ENCODE measurements around the gene POLRMT.

The POLRMT gene

DNA sequence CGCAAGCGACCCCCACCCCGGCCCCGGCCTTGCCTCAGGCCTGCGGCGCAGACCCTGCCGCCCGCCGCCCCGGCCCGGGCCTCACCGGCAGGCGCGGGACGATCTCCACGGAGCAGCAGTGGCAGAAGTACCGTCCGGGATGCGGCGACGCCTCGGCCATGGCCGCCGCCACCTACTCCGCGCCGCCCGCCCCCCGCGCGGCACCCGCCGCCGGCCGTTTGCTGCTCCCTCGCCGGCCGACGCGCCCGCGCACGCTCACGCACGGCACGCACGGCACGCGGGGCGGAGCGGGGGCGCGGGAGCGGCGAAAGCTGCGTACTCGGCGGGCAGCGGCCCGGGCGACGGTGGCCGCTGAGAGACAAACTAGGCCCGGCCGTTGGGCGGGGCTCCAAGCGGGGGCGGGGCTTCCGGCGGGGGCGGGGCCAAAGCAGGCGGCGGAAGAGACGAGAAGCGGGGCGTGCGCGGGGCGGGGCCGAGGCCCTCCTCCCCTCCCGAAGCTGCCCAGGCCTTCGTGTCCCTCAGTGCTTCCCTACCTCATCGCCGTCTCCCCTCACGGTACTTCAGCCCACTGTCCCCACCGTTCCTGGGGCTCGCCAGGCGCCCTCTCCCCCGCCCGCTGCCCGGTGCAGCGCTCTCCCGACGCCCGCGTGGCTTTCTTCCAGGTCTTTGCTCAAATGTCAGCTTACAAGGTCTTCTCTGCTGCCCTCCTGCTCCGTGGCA, 29.8 kb upstream of the POLRMT start, which contains the start of gene RNF126:
Gene RNF126, minus strand, starts transcription at position 253 of the 720 bp plus-strand sequence. Its CDS starts 93 bp downstream, at position 160.
- DNase-seq = peak; percentile 72

DNA sequence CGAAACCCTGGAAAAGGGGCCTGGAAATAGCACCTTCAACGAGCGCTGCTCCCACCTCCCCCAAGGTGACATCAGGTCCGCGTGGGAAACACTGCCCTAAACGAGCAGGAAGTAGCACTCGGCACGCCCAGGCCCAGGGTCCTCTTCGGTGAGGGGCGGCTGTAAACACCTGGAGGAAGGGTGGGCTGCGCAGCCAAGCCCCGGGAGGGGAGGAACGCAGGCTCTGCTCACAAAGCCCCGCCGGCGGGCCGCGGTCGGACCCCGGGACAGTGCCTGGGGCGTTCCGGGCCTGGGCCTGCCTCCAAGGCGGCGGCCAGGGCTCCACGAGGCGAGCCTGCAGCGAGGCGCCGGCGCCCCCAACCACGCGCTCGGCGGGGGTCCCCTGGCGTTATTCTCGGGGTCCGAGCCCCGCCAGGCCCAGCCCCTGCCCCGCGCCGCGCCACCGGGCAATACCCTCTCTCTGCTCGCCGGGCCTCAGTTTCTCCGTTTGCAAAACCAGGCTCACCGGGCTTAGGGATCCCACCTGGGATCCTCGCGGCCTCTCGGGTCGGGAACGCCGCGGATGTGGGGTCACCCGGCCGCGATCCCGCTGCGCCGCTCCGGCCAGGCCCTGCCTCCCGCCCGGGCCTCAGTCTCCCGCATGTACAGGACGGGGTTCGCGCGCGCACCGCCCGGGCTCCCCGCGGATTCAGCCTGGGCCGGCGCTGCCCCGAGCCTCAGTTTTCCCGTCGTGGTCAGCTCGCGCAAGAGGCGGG, 29.0 kb upstream of the POLRMT start:
- DNase-seq = no peak

DNA sequence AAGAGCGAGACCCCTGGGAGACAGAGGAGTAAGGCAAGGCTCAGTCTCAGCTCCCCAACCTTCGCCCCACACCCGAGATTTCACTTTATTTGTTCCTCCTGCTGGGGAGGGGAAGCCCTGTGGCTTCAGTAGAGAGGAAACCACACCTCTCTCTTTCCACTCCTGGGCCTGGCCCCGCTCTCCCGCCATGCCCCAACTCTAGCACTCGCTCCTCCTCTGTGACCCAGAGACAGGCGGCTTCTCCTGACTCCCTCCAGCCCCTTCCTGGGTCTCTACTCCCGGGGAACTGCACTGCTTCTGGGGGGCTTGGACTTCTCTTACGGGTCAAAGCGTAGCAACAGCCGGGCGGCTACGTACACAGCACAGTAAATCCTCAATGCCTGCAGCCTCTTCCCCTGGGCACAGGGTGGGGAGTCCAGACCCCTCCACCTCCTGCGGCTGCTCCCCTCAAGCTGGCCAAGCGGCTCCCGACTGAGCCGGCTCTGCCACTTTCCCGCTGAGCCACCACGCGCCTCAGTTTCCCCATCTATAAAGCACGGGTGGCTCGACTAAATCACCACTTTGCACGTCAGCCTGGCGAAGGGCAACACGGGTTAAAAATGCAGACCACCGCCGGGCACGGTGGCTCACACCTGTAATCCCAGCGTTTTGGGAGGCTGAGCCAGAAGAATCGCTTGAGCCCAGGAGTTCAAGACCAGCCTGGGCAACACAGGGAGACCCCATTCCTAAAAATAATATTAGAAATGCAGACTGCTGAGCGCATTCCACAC, 28.3 kb upstream of the POLRMT start:
- peak; percentile 44 for DNase-seq

DNA sequence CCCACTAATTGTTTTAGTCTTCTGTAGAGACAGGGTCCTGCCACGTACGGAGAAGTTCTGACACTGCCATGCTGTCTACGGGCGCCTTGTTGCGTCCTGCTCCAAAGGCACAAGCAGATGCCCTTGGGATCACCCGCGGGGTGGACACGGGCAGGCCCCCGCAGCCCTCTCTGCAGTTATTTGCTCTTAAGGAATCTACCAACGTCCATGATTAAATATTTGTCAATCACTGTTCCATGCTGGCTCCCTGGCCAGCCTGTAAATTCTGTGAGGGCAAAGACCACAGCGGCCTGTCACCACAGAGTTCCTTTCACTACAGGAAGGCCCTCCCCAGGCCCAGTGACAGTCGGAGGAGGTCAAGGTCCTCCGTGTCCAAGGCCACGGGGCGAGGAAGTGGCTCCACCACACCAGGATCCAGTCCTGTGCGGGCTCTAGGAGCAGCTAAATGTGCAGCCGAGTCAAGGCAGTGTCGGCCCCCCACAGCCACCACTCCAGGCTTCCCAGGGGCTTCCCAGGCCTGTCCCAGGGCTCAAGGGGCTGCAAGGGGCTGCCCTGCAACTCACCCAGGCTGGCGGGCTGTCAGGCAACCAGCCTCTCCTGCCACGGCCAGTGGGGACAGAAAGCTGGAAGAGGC, 27.6 kb upstream of the POLRMT start:
- no peak for DNase-seq

DNA sequence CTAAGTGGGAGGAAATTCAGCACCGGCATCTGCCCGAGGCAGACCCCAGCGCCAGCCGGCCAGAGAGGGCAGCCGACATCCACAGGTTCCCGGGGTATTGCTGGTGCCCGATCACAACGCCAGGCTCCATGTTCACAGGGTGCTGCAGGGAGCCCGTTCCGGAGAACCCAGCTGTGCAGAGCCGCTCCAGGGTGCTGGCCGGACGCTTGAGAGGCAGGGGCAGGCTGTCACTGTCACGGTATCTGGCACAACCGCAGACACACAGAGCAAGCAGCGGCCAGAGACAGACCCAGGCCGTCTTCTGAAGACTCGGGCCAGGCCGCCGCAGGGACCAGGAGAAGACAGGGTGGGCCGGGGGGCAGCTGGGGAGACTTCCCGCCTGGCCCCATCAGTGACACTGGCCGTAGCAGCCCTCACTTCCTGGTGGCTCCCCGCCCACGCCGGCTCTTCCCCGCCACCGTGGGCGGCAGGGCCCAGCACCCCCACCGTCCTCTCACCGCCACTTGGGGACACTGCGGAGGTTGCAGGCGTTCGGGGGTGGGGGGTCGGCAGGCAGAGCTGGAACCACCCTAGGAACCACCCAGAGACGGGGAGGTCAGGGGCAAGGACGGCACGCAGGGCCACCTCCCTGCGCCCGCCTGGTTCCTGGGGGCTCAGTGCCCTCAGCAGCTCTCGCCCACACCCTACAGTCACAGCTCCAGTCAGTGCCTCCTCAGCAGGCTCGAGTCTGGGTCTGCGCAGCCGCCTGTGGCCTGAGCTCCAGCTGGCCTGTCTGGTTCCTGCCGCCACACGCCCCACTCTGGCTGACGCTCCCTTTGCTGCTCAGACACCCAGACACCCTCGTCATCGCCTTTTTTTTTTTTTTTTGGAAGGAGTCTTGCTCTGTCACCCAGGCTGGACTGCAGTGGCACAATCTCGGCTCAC, 25.8 kb upstream of the POLRMT start:
- no peak for DNase-seq

DNA sequence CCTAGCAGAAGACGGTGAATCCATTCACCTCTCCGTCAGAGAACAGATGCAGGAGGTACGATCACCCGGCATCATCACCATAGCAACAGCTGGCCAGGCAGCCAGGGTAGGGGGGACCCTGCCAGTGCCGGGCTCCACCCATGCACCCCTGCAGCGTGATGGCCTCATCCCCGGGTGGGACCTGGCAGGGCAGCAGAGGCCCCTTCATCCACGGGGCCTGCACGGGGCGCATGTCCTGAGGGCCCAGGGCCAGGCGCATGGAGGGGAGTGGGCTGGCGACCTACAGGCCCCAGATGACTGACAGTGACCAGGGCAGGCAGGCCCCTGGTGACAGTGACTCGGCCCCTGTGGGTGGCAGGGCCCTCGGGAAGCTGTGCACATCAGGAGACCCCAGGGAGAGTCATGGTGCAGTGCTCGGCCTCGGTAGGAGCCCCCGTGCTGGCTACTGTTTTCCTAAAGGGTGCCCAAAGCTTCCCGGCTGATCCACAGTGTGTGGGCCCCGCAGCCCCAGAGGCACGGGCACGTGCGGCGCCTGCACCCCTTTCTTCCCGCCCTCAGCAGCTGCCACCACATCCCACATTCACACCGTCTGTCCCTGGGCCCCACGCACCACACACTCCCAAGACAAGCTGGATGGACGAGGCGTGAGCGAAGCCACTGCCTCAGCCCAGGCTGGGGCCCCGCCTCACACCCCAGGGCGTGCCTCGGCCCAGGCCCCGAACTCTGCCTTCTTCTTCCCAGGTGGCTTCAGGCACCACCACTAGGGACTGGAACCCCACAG, 24.9 kb upstream of the POLRMT start:
- no peak for DNase-seq

DNA sequence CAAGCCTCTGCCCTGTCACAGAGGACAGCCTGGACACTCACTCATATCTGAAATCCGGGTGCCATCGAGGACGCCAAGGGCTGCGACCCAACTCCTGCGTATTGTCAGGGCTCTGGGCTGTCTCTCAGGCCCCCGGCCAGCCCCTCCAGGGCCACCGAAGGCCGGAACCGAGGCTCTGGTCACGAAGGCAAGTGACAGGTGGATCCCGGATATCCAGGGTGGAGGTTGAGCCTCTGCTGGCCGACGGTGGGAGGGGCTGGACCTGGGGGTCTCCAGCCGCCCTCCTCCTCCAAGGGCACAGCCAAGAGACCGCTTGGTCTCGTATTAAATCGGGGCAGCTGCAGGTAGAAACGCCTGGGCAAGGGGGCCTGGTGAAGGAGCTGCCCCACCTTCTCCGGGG, 24.3 kb upstream of the POLRMT start:
- DNase-seq = no peak

DNA sequence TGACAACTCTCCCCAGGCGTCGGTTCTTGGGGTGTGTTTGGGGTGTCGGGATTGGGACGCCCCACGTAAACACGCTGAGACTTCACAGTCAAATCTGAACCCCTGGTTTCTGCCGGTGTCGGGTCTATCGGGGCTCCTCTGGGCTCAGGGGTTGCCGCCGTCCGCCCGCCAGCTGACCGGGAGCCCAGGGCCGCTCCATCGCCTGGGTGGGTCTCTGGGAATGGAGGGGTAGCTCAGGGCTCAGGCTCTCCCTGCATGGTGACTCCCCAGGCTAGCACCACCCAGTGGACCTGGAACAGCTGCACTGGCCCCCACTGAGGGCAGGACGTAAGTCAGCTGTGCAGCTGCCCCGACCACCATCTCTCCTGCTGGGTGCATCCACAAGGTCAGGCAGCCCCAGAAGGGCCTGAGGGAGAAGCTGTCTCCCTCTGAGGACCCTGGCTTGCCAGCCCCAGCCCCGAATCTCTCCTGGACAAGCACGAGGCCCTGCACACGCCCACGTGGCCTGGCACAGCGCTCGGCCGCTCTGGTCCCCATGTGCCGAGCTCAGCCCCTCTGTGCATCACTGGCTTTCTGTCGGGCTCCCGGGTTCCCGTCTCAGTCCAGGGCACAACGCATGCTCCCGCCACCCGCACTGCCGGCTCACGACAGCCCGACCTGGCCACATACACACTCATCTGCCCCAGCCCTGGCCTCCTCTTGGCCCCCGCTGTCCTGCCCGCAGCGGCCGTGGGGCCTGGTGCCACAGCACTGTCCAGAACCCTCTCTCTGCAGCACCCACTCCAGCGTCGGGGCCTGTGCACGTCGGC, 23.6 kb upstream of the POLRMT start:
- DNase-seq = no peak

DNA sequence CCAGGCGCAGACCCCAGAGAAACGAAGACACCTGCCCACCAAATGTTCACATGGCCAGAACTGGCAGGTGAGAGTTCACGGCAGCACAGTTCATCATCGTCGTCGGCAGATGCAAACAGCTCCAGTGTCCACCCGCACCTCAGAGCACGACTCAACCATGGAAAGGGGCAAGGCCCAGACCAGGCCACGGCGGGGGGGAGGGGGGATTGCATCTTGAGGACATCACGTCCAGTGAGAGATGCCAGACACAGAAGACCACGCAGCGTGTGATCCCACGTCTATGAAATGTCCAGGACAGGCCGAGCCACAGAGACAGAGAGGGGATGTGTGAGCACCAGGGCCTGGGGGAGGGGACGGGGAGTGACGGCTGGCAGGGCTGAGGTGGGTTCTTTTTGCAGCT, 22.4 kb upstream of the POLRMT start:
- no peak for DNase-seq

DNA sequence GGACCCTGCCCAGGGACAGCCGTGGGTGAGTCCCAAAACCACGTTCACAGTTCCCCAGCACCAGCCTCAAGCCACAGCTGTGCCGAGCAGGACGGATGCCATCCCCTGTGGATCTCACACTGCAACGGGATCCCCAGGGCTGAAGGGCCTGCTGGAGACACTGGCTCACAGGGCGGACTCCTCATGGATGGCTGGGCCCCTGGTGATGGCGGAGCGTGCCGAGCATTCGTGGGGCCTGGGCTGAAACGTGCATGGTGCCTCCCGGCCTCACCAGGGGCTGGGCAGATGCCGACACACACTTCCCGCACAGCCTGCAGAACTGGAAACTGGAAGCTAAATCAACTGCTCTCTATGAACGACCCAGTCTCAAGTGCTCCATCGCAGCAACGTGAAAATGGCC, 20.1 kb upstream of the POLRMT start:
- no peak for DNase-seq

DNA sequence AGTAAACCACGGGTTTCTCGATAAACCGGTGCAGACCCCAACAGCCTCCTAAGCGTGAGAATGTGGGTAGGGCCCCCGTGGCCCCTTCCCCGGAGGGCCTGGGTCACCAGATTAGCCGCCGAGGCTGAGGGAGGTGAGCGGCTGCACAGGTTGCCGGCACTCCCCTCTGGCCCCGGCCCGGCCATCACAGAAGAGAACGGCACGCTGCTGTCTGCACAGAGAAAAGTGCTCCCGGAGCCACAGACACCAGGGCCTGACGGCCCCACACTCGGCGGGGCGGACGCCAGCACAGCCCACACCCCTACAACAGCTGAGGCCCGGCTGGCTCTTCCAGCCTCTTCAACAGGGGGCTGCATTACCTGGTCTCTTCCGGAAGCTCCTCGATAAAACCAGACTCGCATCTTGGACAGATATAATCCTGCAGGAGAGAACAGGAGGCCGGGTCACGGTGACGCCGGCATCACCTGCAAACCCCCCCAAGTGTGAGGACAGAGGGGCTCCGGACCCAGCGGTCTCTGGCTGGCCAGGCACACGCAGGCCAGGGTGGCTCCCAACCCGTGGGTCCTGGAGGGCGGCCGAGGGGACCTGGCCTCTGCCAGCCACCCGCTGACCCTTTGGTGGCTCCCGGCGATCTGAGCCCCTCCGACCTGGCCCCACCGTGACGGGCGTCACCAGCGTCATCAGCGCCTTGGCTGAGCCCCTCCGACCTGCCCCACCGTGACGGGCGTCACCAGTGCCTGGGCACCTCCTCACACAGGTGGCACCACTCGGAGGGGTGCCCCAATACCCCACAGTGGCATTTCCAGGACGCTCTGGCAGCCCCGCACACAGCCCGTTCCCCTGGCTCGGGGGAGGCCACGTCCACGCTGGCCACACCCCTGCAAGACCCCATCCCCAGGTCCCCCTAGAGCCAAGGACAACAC, 19.4 kb upstream of the POLRMT start:
- no peak for DNase-seq

DNA sequence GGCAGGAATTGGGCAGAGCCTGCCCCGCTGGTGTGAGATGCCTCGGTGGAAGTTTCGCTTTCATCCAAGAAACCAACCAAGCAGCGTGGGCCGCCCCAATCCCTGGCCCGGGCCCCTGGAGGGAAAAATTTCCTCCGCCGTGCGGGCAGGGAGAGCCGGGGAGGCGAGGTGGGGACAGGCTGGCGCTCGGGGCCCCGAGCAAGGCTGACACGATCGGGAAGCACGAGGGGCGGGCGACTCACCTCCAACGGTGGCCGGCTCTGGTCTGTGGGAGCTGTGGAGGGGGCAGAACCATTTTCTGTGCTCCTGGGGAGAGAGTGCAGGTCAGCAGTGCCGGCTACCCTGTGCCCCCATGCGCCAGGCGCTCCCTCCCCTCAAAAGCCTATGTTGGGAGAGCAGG, 18.7 kb upstream of the POLRMT start:
- DNase-seq = no peak

DNA sequence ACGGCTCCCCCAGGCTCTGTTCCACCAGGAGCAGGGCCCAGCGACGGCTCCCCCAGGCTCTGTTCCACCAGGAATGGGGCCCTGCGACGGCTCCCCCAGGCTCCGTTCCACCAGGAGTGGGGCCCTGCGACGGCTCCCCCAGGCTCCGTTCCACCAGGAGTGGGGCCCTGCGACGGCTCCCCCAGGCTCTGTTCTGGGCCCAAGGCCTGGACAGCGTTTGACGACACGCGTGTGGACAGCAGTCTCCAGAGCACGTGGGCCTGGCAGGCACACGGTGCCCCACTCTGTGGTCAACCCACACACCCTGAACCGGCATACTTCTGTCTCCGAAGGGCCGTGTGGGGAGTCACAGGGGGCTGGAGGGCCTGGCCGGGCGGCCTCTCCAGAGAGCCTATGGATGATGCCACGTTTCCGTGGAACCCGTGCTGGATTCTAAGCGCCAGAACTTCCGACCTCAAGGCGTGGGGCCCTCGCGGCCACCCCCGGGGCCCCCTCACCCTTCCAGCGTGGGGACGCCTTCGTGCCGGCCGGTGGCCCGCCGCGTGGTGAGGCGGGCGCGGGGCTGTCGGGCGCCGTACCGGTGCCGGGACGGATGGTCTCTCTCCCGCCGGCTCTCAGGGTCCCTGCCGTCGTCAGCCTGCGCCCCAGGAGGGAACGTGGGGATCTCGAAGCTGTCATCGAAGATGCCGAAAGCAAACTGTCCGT, 17.9 kb upstream of the POLRMT start:
- DNase-seq = no peak

DNA sequence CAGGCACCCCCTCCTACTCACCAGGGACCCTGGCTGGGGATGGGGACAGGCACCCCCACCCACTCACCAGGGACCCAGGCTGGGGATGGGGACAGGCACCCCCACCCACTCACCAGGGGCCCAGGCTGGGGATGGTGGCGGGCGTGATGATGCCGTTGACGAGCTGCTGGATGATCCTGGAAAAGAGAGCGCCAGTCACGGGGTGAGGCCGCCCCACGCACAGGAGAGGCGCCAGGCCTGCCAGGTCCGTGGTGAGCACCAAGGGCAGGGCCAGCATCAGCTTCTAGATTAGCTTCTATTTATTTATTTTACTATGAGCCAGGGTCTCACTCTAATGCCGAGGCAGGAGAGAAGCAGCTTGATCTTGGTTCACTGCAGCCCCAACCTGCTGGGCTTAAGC, 16.8 kb upstream of the POLRMT start:
- no peak for DNase-seq

DNA sequence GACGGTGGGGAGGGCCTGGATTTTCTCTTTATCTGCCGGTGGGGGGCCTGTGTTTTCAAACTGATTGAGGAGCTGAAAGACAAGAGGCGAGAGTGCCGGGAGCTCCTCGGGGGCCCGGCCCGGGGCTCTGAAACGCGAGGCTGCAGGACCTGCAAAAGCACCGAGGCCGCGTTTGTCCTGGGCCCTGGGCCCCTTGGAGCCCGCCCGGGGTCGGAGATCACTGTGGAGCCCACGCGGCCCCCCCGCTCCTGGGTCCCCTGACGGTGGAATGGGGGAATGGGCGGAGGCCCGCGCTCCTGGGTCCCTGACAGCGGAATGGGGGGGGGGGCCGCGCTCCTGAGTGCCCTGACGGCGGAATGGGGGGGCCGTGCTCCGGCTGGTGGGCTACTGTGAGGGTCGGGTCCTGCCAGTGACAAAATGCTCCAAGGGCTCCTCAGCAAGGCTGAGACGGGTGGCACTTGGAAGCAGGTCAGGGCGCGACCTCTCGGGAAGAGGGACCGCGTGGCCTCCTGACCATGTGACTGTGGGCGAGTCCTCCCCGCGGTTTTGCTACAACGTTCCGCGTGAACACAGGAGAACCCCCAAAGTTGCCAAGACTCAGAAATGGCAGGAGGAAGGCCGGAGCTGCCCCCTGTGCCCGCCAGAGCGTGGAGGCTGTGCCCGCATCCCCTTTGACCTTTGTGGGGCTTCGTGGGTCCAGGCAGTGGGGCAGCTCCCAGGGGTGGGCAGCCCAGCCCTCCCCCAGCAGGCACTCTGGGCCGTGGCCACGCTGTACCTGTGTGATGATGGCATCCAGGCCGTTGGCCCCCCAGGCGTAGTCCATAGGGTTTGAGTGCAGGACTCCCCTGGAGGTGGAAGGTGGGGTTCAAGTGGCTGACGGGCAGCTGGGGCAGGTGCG, 15.8 kb upstream of the POLRMT start:
- DNase-seq = no peak

DNA sequence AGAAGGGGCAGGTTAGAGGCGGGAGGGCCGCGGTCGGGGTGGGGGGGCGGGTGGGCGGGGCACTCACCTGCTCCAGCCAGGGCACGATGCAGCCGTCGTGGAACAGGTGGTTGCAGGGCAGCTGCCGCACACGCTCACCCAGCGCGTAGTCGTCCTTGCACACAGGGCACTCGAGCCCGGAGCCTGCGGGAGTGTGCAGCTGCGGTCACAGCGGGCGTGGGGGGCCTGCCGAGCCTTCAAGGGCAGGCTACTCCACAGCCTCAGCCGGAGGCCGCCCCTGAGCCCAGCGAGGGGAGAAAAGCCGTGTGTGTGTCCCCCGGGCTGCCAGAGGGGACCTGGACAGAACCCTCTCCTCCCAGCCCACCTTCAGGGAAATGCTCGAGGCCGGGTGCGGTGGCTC, 15.0 kb upstream of the POLRMT start:
- no peak for DNase-seq

DNA sequence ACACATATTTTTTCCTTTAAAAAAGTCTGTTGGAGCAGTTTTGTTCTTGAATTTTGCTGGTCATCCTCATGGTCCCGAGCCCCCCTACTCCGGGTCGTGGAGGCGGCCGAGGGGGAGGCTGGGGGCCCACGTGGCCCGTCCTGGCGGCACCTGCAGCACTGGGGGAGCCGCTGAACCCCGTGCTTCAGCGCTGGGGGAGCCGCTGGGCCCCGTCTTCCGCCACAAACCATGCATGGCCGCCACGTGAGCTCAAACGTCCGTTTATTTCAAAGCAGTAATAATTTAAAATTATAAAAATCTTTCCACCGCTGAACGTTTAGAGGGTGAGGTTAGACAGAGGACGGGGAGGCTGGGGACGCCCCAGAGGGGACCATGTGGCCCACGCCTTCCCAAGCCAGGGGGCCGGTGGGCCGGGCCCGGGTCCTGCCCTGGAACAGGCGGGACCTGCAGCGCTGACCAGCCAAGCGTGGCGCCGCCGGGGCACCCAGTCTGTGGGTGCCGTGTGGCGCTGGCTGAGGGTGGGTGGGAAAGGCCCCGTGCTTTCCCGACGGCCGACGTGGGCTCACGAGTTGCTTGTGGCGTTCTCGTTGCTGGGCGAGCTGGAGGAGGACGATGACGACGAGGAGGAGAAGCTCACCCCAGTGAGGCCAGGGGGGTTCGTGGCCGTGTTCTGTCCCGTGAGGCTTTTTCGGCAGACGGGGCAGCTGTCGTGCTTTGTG, 14.4 kb upstream of the POLRMT start:
- DNase-seq = no peak
